Measurements from ENCODE around the gene RNF183.

DNA sequence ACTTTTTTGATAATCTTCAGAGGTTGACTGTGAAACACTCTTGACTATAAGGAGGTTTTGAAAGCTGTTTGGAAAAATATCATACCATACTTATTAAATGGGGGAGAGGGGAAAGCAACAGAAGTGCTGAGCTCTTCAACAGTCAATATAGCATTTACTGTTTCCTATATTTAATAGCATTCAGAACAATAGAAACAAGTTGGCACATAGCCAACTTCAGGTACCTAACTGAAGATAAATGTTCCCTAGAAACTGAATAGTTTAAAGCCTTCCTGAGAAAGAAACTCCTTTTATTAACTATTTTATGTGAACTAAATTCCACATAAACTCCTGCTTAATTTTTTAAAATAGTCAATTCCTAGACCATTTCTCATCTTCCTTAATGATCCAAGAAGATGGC, 55.5 kb downstream of the RNF183 start:
- TF ChIP-seq ZNF324 (tag by site-specific recombination; IDR thresholded peaks at IDR 0.05): no peak
- TF ChIP-seq, protein P1, sequence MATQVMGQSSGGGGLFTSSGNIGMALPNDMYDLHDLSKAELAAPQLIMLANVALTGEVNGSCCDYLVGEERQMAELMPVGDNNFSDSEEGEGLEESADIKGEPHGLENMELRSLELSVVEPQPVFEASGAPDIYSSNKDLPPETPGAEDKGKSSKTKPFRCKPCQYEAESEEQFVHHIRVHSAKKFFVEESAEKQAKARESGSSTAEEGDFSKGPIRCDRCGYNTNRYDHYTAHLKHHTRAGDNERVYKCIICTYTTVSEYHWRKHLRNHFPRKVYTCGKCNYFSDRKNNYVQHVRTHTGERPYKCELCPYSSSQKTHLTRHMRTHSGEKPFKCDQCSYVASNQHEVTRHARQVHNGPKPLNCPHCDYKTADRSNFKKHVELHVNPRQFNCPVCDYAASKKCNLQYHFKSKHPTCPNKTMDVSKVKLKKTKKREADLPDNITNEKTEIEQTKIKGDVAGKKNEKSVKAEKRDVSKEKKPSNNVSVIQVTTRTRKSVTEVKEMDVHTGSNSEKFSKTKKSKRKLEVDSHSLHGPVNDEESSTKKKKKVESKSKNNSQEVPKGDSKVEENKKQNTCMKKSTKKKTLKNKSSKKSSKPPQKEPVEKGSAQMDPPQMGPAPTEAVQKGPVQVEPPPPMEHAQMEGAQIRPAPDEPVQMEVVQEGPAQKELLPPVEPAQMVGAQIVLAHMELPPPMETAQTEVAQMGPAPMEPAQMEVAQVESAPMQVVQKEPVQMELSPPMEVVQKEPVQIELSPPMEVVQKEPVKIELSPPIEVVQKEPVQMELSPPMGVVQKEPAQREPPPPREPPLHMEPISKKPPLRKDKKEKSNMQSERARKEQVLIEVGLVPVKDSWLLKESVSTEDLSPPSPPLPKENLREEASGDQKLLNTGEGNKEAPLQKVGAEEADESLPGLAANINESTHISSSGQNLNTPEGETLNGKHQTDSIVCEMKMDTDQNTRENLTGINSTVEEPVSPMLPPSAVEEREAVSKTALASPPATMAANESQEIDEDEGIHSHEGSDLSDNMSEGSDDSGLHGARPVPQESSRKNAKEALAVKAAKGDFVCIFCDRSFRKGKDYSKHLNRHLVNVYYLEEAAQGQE (tag by site-specific recombination; IDR thresholded peaks at IDR 0.05): no peak
- TF ChIP-seq ZBTB7A (tag by site-specific recombination; IDR thresholded peaks at IDR 0.05; ENCODE audit: low read depth): no peak
- no peak for TF ChIP-seq KLF17 (tag by site-specific recombination; IDR thresholded peaks at IDR 0.05)

Data from HEK293 (cell line).